Breast epithelium (tissue), 4 donors: ENCODE measurements around the gene EHF. TPM values are rescaled to one million over a fixed set of nuclear protein-coding genes. Genes with fewer than 3 reads are reported as not detected.

Experiments
- DNase-seq, 2 donors: peaks; one replicate each; pipeline ENCODE4 v3.0.0-alpha.2; 2019; ENCODE audit warnings: low spot score in 2 of 2
- H3K27ac ChIP-seq, 2 donors: fragments of 200-600 bp; sonication (generic) in 1 of 2; one replicate each; pipeline ENCODE4 v1.5.1; 2016 to 2019; ENCODE audit warnings: mild to moderate bottlenecking in 1 of 2
- H3K27me3 ChIP-seq, 2 donors: fragments of 200-600 bp; sonication (generic) in 1 of 2; one replicate each; pipeline versions ENCODE4 v1.5.1 to v1.6.0; 2017 to 2019; ENCODE audit warnings: control low read depth in 1 of 2, mild to moderate bottlenecking in 1 of 2
- H3K36me3 ChIP-seq: fragments of 200-600 bp; one replicate; pipeline ENCODE4 v1.5.1; 2019
- H3K4me1 ChIP-seq, 2 donors: fragments of 200-600 bp; sonication (generic); one replicate each; pipeline ENCODE4 v1.5.1; 2016 to 2019; ENCODE audit warnings: control low read depth in 1 of 2
- H3K4me3 ChIP-seq, 3 donors: fragments of 200-600 bp; sonication (generic); 1 replicate in 2 of 3; 2 replicates in 1 of 3; pipeline ENCODE4 v1.5.1; 2016 to 2019; ENCODE audit warnings: mild to moderate bottlenecking in 3 of 3, moderate library complexity in 2 of 3
- H3K9me3 ChIP-seq, 2 donors: fragments of 200-600 bp; sonication (generic) in 1 of 2; one replicate each; pipeline ENCODE4 v1.5.1; 2016 to 2019; ENCODE audit warnings: control low read depth in 1 of 2
- CTCF ChIP-seq, 3 donors: fragments of 450-650 bp; IDR thresholded peaks; one replicate each; pipeline ENCODE4 v1.5.1; 2016 to 2017; ENCODE audit warnings: antibody characterized with exemption in 3 of 3, mild to moderate bottlenecking in 3 of 3, moderate library complexity in 3 of 3
- POLR2A ChIP-seq: fragments of 450-650 bp; IDR thresholded peaks from one replicate; pipeline ENCODE4 v1.6.1; 2016; ENCODE audit warnings: antibody characterized with exemption, mild to moderate bottlenecking, moderate library complexity
- POLR2AphosphoS5 ChIP-seq, 3 donors: sonication (generic); formaldehyde crosslinking; IDR thresholded peaks; one replicate each; pipeline ENCODE4 v1.6.1; 2017; ENCODE audit warnings: antibody characterized with exemption in 3 of 3
- intact Hi-C: fragments of 100-400 bp; cut with DNase I; formaldehyde crosslinking; loops from one replicate; pipeline ENCODE4 v1.15.1; 2023; ENCODE audit warnings: low total_unique reads
- total RNA-seq, 3 donors: library from RNA; depleted of rRNA; stranded (reverse); fragments of >200 nt; gene quantifications; one replicate each; pipeline ENCODE4 v1.1.0, GENCODE V29; 2016

Gene EHF
- total RNA-seq, 3 donors from 2014 or later, result 0.16 to 392 (median 132) TPM

- H3K36me3 ChIP-seq, result no peaks in the 10 kb centered on the region
- no peak for DNase-seq
- no peak overlapping the region for H3K4me3 ChIP-seq
- H3K4me1 ChIP-seq, result no peaks in the 10 kb centered on the region
- H3K9me3 ChIP-seq, result peaks cover 0 to 10% of the 10 kb centered on the region in 2 donors
- TF ChIP-seq POLR2AphosphoS5 (IDR thresholded peaks at IDR 0.05), result no peak
- no peak for TF ChIP-seq CTCF (IDR thresholded peaks at IDR 0.05)
- H3K27ac ChIP-seq, result no peak overlapping the region
- no peaks in the 10 kb centered on the region for H3K27me3 ChIP-seq
- intact Hi-C loops, result loop anchor here (10.0 kb wide), 1 partner anchor 410 kb away; no protein-coding TSS in a partner anchor
Measured at GRCh38 chr11:34594603-34595002, 26.3 kb upstream of the EHF start.

GRCh38 chr11:34595391-34595790 is 25.5 kb upstream of the EHF start:
- Histone ChIP-seq H3K27me3 (no peaks in the 10 kb centered on the region), H3K4me1 (no peaks in the 10 kb centered on the region), H3K36me3 (no peaks in the 10 kb centered on the region), H3K9me3 (peaks cover 0 to 10% of the 10 kb centered on the region in 2 donors), H3K4me3 (no peak overlapping the region), H3K27ac (no peak overlapping the region)
- intact Hi-C loops, result loop anchor here (10.0 kb wide), 1 partner anchor 409 kb away; no protein-coding TSS in a partner anchor
- TF ChIP-seq POLR2A (no peak), POLR2AphosphoS5 (IDR thresholded peaks at IDR 0.05) (no peak), CTCF (IDR thresholded peaks at IDR 0.05) (no peak)
- DNase-seq, result no peak

DNA sequence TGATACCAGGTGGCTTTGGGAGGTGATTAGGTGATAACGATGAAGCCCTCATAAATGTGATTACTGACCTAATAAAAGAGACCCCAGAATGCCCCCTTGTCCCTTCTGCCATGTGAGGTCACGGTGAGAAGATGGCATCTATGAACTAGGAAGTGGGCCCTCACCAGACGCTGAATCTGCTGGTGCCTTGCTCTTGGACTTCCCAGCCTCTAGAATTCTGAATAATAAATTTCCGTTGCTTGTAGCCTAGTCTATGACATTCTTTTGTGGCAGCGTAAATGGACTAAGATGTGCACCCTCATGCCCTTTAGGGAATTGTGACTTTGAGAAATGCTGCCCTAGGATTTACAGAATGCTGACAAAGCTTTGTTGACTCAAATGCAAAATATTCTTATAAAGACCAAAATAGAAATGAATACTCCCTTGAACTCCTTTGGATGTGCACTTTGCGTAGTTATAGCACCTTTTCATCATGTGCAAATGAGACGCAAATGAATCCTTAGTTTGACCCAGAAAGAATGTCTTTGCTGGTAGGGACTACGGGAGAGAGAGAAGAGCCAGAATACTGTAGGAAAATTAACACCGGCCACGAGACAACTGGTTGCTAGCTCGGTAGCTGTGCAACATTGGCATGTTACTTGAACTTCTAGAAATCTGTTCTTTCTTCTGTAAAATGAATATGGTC is 24.8 kb upstream of the EHF start:
- intact Hi-C loops, result loop anchor here (10.0 kb wide), 1 partner anchor 409 kb away; no protein-coding TSS in a partner anchor
- TF ChIP-seq POLR2A (no peak), CTCF (IDR thresholded peaks at IDR 0.05) (no peak), POLR2AphosphoS5 (IDR thresholded peaks at IDR 0.05) (no peak)

GRCh38 chr11:34599406-34599945 is 21.4 kb upstream of the EHF start:
- TF ChIP-seq CTCF (IDR thresholded peaks at IDR 0.05) (no peak), POLR2A (no peak), POLR2AphosphoS5 (IDR thresholded peaks at IDR 0.05) (no peak)
- Histone ChIP-seq H3K9me3 (no peaks in the 10 kb centered on the region), H3K36me3 (no peaks in the 10 kb centered on the region), H3K27me3 (no peaks in the 10 kb centered on the region), H3K4me1 (no peaks in the 10 kb centered on the region), H3K4me3 (no peak overlapping the region), H3K27ac (no peak overlapping the region)
- intact Hi-C loops, result loop anchor here (10.0 kb wide), 1 partner anchor 405 kb away; no protein-coding TSS in a partner anchor
- no peak for DNase-seq

More for the DNA sequence above, 24.8 kb upstream of the EHF start:
- no peaks in the 10 kb centered on the region for H3K27me3 ChIP-seq
- no peak for DNase-seq
- H3K27ac ChIP-seq, result no peak overlapping the region
- peaks cover 0 to 10% of the 10 kb centered on the region in 2 donors for H3K9me3 ChIP-seq
- no peaks in the 10 kb centered on the region for H3K4me1 ChIP-seq
- no peak overlapping the region for H3K4me3 ChIP-seq
- no peaks in the 10 kb centered on the region for H3K36me3 ChIP-seq

DNA sequence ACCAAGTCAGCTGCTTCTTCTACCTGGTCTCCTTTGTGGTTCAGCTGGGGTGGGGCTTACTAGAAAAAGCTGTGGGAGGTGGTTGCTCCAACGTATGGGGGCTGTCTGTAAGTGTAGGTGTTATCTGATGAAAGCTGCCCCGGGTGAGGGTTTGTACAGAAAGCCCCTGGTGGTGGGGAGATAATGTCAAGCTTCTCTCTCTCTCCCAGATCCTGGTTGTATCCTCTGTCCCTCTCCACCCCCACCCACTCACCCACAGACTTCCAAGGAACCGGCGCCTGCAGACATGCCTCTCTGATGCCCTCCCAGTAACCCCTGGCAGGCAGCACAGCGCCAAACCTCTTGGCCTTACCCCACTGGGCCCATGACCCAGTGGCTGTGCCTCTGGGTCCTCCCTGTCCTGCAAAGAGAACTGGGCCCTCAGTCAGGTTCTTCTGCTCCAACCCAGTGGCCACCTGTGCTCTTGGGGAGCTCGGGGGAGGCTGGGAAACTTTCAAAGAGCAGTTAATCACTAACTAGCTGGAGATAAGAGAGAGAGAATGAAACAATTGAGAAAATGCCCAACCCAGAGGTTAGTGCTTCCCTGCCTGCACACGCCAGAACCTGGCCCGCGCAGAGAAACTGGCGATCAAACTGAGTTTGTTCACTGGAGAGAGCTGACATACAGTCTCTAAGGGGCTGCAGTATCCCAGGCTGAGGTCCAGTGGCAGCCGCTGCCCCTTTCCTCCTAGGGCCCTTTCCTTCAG is 20.4 kb upstream of the EHF start:
- Histone ChIP-seq H3K4me1 (no peaks in the 10 kb centered on the region), H3K36me3 (no peaks in the 10 kb centered on the region), H3K27ac (no peak overlapping the region), H3K27me3 (no peaks in the 10 kb centered on the region), H3K4me3 (no peak overlapping the region), H3K9me3 (no peaks in the 10 kb centered on the region)
- no peak for DNase-seq
- no peak for TF ChIP-seq CTCF (IDR thresholded peaks at IDR 0.05)
- no peak for TF ChIP-seq POLR2AphosphoS5 (IDR thresholded peaks at IDR 0.05)
- no peak for TF ChIP-seq POLR2A
- intact Hi-C loops, result no loop called here
